IPS-NIHi11 (cell line): ENCODE measurements around the gene OAF.
A peak's percentile ranks its signal among the peaks of the same experiment; 100 is the strongest.
"Not testable (repeated sequence)": the region's sequence is repeated elsewhere in the genome, so short reads cannot be mapped to it uniquely, and the experiment has no call there.

Experiments used
- DNase-seq: peaks from one replicate; pipeline ENCODE4 v3.0.0; 2012; ENCODE audit warnings: mixed read lengths, low spot score

Gene OAF

DNA sequence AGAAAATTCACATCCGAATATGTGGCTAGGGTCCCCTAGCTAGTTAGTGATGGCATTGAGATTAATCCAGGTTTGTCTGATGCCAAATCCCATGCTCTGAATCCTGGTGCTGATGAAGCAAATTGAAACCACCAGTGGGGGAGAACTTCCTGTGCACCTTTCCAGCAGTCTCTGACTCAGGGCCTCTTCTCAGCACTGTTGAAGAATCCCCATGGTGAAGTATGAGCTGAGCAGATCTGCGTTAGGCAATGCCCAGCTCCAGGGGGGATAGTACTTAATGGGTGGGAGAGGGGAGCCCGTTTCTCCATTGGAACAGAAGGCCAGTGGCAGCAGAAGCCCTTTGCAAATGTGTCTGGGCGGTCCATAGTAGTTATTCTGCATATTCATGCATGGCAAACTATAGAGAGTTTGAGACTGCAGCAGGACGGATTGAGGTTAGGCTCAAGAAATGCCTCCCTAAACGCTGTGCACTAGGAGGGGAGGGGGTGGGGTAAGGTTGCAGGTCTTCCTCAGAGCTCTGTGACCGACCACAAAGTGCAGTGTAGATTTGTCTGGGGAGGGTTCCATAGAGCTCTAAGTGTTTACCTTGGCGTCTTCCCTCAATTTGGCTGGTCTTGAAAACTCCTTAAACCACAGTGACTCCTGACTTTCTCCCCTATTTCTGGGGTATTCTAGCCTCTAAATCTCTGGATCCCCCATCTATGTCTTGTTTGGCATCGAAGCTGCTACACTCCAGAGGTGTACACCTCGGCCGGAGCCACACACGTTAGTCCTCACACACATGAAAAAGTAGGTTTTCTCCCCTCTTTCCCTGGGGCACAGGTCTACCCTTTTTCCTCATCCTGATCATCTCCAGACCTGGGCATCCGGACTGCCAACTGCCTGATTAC is 33.9 kb downstream of the OAF start:
- DNase-seq, result no peak

DNA sequence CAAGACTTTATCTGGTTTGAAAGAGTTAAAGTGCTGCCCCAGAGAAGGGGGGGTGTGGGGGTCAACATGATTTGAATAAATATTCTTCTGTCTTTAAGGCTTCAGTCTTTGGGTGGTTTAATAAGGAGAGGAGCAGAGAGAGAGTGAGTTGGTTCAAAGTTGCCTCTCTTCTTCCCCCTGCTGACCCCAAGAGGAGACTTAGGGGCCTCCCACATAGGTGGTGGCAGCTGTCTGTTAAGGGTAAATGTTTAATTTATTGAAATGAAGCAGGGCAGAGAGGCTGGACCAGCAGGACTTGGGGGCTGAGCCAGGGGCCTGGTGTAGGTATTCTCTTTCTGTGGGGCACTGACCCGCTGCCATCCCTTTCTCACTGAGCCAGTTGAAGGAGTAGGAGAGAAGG is 34.6 kb downstream of the OAF start:
- DNase-seq, result no peak

DNA sequence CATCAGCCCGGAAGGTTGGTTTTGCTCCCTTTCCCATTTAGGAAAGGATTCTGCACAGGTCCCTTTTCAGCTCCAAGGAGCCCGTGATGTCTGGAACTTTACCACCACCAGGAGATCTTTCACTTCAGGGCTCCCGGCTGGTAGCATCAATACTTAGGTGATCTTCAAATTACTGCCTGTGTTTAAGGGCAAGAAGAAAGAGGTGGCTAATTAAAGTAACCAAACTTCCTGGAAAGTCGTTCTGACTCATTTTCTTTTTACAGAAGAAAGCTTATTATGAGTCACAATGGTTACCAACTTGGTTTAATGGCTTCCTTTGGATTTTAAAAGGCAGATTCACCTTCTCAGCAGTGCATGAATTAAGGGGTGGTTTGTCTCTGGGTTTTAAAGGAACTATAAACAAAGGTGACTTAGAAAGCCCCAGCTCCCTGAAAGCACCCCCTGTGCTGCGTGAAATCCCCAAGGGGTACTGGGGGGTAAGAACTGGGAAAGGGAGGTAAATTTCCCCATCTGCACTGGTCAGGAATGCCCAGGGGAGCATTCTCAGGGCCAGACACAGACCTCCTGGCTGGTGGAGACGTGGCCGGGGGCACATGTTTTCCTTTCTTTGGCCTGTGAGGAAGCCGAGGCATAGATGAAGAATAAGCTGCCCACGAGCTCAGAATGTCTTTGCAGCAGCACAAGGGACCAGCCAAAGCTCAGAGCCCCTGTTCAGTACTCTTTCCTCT is 37.9 kb downstream of the OAF start:
- DNase-seq, result no peak

DNA sequence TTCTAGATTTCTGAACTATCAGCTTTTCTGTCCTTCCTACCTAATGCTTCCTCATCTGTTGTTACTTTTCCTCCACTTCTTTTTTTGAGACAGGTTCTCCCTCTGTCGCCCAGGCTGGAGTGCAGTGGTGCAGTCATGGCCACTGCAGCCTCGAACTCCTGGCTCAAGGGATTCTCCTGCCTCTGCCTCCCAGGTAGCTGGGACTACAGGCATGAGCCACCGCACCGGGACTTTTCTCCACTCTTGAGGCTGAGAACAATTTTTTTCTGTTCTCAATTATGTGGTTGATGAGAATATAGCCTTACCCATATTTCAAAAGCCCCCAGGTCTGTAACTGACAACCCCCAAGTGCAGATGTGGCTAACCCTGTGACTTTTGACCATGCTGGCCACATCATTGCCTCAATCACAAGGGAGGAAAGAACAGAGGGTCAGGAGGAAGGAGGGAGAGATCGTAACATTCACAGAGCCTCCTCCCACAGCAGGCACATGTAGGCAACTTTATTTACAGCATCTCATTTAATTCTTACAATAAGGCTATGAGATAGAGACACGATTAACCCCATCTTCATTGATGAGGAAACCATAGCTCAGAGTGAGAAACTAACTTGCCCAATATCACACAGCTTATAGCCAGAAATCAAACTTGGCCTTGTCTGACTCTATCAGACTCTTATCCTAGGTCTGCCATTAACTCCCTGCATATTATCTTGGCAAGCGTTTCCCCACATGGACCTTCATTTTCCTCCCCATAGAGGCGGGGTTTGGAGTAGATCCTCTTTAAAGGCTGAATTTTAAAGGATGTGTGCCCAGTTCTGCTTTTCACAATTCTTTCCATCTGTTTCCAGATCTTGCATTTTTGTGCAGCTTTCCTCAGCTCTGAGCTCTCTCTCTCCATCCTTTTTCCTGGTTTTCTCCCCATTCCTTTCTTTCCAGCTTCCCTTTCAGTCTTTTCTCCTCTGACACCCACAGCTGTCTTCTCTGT is 38.7 kb downstream of the OAF start:
- no peak for DNase-seq

DNA sequence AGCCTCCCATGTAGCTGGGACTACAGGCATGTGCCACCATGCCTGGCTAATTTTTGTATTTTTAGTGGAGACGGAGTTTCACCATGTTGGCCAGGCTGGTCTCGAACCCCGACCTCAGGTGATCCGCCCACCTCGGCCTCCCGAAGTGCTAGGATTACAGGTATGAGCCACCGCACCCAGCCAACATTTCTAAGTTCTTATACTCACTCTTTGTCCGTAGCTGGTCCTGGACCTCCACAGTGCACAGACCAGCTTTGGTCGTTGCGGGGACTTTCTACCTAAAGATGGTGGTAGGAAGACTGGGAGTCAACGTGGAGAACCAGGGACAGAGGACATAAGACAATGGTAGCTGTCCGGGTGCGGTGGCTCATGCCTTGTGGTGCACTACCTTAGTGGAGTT is 42.5 kb downstream of the OAF start:
- not testable (repeated sequence) for DNase-seq

DNA sequence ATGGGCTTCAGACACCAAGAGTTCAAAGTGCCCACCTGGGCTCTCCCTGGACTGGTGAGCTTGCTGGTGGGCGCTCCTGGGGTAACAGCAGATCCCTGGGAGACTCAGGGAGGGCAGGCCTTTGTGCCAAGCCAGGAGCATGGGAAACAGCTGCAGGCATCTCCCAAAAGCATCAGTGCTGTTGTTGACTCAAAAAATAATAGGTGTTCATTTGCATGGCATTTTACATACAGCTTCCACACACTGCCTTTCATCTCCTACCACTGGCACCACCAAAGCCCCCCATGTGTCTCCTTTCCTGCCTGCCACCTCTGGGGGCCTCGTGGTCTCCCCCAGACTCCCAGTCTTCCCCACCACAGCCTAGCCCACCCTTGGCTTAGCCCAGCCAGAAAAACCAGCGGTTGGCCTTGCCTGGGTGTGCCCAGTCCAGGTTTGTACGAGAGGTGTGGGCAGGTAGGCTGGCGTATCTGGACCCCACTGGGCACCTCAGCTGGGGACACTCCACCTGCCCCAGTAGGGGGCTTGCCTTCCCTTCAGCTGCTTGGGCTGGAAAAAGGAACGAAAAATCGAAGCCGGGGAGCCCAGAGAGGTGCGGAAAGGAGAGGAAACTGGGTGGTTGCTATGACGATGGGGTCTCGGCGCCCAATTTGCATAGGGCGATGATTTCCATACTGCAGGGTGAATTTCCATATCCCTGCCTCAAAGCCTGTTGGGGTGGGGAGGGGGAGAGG is 44.1 kb downstream of the OAF start:
- peak; percentile 82 for DNase-seq

DNA sequence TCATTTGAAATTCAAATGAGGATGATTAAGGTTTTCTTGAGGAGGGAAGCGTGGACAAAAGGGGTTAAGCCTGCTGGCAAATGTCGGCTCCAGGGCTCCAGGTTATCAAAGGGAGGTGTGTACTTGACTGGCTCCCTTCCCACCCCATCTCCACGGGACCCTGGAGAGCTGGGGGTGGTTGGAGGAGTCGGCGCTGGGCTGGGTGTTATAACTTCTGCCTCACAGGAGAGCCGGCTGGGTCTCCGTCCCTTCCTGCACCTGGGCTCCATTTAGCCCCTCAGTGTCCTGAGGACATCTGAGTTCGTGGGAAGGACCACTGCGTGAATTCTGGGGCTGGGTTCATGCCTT is 44.7 kb downstream of the OAF start:
- DNase-seq, result no peak

DNA sequence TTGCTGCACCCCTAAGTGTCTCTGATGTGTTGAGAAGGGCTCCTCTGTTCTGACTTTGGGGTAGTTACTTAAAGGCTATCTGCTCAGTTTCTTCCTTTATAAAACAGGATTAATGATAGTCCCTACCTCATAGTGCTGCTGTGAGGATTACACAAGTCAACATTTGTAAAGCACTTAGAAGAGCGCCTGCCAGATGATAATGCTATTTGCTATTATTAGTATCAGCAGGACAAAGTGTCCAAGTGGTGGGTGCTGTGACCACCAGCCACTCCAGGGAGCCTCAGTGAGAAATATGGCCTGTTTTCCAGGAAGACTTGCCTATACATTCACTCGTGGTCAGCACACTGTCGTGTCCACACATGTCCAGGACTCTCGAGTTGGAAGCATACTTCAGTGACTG is 45.3 kb downstream of the OAF start:
- no peak for DNase-seq

DNA sequence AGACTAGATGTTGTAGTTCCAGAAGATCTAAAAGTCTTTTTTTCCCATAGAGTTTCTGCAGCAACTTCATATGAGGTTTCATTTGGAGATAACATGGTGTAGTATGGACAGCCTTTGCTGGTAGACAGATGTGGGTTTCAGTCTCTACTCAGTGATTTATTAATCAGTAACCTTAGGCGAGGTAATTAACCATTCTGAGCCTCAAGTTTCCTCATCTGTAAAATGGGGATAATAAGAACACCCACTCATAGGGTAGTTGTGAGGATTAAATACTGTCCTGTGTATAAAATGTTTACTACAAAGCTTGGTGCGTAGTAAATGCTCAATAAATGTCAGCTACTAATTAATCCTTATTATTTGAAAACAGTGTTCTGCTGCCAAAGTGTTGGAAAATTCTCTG is 45.9 kb downstream of the OAF start:
- DNase-seq, result no peak

DNA sequence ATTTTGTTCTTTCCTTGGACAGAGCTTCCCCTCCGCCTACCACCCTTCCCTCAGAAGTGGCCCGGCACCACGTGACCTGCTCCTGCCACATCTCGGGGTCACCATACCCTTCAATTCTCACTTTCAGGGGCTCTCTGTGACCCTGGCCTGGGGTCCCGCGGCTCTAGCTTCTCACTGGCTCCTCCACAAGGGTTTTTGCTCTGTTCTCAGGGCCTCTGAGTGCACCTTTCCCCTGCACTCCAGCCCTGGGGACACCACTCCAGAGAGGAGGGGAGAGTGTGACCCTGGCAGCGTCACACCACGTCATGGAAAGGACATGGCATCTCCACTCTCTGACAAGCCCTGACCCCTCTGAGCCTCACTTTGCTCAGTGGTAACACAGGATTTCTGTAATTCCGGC is 46.5 kb downstream of the OAF start:
- no peak for DNase-seq

DNA sequence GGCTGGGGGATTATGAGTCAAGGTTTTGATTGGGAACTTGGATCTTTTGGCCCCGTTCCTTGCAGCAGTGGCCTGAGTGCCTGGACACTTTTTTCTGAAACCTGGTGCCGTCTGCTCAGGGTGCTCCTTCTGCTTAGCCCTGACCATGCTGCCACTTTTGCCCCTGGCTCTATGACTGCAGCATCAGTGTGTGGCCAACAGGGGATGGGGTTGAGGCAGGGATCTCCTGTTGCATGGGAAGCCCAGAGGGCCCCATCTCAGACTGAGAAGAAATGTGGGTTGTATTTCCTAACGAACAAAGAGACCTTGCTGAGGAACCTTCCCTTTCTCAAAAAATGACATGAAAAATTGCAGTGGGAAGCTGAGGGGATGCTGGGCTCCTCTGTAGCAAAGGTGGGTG is 47.8 kb downstream of the OAF start:
- DNase-seq, result no peak

DNA sequence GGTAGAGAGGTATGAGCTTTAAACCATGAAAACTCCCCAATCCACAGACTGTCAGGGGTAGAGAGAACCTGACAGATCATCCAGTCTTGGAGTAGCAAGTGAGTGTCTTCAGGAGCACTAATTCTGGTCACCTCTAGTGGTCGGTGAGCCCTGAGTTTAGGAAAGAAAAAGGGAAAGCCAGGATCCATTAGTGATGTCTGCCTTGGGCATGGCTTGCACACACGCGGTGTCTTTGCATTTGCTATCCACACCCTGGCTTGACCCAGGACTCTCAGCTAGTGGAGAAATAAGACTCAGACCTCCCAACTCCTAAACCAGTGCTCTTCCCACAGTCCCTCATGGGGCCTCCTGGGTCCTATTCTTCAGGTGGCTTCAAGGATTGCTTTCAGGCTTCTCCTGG is 48.4 kb downstream of the OAF start:
- DNase-seq, result no peak

DNA sequence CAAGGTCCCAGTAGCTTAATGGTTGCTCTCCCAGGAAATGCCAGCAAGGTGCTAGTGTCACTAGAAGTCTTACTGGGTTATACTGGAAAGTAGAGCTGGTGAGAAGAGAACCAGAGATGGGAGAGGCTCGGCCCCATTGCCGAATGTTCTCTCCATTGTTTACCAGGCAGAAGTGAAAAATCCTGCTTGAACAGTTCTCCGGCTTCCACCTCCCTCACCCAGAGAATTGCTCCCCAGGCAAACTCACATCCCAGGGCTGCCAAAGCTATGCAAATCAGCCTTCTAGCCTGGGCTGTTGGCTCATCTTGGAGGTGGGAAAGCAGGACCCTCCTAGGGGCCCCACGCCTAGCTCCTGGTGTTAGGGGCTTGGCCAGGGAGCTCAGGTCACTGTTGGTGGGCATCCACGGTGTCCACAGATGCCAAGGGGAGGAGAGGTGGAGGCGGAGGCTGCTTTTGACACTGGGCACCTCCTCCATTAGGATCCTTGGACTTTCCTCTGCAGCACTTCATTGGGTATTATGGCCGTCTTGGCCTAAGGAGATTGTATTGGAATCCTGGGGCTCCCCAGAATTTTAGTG is 49.2 kb downstream of the OAF start:
- no peak for DNase-seq

DNA sequence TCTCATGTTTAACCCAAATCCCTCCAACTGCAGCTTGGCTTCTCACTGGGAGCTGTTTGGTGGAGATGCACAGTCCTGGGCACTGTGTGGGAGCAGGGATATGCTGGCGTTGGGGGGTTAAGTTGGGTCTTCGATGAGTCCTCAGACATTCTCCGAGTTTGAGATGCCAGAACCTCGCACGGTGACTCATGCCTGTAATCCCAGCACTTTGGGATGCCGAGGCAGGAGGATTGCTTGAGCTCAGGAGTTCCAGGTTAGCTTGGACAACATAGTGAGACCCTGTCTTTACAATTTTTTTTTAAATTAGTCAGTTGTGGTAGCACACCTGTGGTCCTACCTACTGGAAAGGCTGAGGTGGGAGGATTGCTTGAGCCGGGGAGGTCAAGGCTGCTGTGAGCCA is 49.8 kb downstream of the OAF start:
- no peak for DNase-seq

DNA sequence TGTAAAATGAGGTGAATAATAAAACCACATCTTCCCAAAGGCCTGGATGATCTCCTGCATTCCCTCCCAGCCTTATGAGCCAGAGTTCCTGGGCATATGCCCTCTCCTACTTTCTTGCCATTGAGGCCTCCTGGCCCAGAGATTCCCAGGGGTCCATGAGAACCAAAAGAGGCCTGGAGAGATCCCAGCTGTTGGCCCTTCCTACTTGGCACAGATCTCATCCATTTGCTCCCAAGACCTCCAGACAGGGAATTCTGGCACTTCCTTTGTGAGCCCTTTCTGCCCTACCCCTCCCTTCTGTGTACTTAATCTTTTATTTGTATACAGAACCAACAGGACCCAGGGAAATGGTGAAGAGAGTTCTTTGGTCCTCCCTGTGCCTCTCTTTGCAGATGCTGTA is 50.5 kb downstream of the OAF start:
- no peak for DNase-seq

DNA sequence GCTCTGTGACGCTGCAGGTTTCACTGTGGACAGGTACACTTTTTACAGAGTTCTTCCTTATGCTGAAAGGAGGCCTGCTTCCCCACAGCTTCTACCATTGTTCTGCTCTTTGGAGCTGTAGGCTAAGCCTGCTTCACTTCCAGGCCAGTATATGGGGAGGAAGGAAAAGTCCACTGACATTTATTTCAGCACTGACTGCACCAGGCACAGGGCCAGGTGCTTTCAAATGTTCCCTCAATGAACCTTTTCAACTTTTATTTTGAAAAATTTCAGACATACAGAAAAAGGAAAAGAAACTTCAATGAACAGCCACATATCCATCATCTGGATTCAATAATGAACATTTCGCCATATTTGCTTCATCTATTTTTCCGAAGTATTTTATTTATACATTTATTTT is 51.1 kb downstream of the OAF start:
- DNase-seq, result no peak

DNA sequence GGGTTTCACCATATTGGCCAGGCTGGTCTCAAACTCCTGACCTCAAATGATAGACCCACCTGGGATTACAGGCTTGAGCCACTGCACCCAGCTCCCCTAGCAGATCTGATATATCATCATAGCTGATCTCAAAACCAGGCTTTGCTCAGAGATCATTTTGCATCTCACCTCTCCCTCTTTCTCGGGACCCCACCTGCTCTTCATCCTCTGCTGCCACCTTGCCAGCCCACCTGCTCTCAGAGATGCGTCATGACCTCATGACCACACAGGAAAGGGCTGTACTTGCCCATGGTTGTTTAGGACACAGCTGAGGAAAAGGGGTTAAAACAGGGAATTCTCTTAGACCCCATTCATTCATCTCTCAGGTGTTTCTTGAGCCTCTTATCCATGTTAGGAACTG is 56.5 kb downstream of the OAF start:
- DNase-seq, result no peak

DNA sequence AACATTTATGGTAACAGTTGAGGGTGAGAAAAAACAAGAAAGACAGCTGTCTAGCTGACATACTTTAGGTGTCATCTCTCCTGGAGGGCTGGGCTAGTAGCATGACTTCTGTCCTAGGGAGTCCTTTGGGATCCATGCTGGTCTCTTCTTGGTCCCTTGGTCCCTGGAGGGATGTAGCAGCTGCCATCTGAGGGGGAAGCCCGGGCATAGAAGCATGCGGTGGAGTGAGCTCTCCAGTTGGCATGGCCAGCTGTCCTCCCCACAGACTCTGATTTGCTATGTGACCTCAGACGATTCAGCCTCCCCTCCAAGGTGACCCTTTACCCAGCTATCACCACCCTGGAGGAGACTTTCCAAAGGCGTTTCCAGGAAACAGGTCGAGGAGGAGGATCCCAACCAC is 57.9 kb downstream of the OAF start:
- DNase-seq, result no peak

DNA sequence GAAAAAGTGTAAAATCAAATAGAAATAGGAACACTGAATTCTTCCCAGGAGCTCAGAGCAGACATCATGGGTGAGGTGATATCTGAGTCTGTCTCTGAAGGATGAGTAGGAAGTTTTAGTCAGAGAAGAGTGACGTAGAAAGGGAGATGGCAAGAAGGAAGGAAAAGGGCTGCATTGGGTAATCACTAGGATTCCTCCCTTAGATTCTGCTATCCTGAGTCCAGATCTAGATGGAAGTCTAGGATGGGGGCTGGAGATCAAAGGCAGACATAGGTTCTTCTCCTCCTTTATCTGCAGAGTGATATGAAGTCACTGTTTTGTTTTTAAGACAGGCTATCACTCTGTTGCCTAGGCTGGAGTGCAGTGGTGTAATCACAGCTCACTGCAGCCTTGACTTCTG is 59.6 kb downstream of the OAF start:
- DNase-seq, result no peak

DNA sequence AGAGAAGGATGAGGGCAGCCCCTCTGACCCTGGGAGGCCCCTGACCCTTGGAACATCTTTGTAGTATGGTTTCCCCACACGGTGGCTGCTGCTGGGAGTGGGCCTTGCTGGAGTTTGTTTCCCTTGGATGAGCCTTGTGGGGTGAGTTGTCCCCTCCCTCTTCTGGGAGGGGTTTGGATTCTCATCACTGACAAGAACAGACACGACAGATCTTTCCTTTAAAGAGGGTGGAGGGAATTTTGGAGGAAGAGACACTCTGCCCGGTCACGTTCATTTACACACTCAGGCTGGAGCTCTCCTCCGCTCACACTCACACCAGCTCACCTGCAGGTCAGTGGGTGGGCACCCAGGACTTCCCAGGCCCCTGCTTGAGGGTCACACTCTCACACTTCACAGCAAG is 60.8 kb downstream of the OAF start:
- no peak for DNase-seq

DNA sequence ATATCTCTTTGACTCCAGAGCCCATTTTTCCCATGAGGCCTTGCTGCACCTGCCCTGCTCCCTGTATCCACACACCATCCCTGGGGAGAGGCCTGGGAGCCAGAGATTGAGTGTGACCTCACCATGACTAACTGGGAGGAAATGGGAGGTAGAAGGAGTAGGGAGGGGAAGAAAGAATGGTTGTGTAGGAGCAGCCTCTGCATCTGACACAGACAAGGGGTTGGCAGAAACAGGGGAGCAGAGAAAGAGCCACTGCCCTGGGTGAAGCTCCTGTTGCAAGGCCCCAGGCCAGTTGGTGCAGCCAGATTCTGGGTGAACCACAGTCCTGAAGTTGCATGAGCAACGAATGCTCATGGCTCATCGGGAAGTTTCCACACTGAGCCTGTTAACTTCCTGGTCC is 61.5 kb downstream of the OAF start:
- DNase-seq, result no peak

DNA sequence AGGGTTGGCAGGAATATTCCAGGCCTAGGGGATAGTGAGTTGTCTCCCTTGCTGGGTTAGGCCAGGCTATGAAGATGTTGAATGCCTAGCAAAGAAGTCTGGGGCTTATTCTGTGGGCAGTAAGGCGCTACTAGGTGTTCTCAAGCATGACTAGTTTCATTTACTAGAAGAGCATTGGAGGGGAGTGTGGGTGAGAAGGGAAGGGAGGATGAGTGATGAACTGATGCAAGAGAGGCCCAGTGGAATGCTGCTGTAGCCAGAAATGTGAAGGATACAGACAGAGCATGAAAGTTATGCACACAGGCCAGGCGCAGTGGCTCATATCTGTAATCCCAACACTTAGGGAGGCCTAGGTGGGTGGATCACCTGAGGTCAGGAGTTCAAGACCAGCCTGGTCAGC is 62.6 kb downstream of the OAF start:
- DNase-seq, result no peak
